ENCODE data around the gene MYL6B.
"Not testable (repeated sequence)": the region's sequence is repeated elsewhere in the genome, so short reads cannot be mapped to it uniquely, and the experiment has no call there.

MYL6B gene

GRCh38 chr12:56153678-56154065 is 1.3 kb downstream of the MYL6B start:
- no peak for DNase-seq (ENCODE audit: low read depth)

GRCh38 chr12:56154246-56154771 is 1.9 kb downstream of the MYL6B start:
- DNase-seq (ENCODE audit: low read depth), result no peak

- DNase-seq (ENCODE audit: low read depth), result no peak
These were observed 2.4 kb downstream of the MYL6B start for GRCh38 chr12:56154818-56155217.

- no peak for DNase-seq (ENCODE audit: low read depth)
These were observed 3.0 kb downstream of the MYL6B start for GRCh38 chr12:56155256-56155845.

- not testable (repeated sequence) for DNase-seq (ENCODE audit: low read depth)
These were observed 4.2 kb downstream of the MYL6B start for GRCh38 chr12:56156464-56157200.

GRCh38 chr12:56157201-56158028 is 5.0 kb downstream of the MYL6B start:
- DNase-seq (ENCODE audit: low read depth), result no peak

GRCh38 chr12:56158029-56158925 is 5.9 kb downstream of the MYL6B start, which contains the start of gene MYL6:
Gene MYL6, plus strand, starts transcription at chr12:56158359. Its CDS starts 43 bp downstream, at chr12:56158402.
- DNase-seq (ENCODE audit: low read depth), result peak; percentile 82

GRCh38 chr12:56158926-56159461 is 6.6 kb downstream of the MYL6B start:
- DNase-seq (ENCODE audit: low read depth), result no peak

- DNase-seq (ENCODE audit: low read depth), result no peak
These were observed 7.2 kb downstream of the MYL6B start for GRCh38 chr12:56159482-56160192.

- peak; percentile 36 for DNase-seq (ENCODE audit: low read depth)
These were observed 7.9 kb downstream of the MYL6B start for GRCh38 chr12:56160193-56160763.

GRCh38 chr12:56160894-56161689 is 8.7 kb downstream of the MYL6B start:
- DNase-seq (ENCODE audit: low read depth), result no peak

- DNase-seq (ENCODE audit: low read depth), result no peak
These were observed 9.4 kb downstream of the MYL6B start for GRCh38 chr12:56161690-56162351.

- no peak for DNase-seq (ENCODE audit: low read depth)
These were observed 10.3 kb downstream of the MYL6B start for GRCh38 chr12:56162468-56163290.

GRCh38 chr12:56163533-56164344 is 11.4 kb downstream of the MYL6B start:
- DNase-seq (ENCODE audit: low read depth), result no peak

- no peak for DNase-seq (ENCODE audit: low read depth)
These were observed 11.9 kb downstream of the MYL6B start for GRCh38 chr12:56164345-56164729.

GRCh38 chr12:56165369-56165768 is 13.0 kb downstream of the MYL6B start:
- DNase-seq (ENCODE audit: low read depth), result no peak

- DNase-seq (ENCODE audit: low read depth), result no peak
These were observed 16.9 kb downstream of the MYL6B start for GRCh38 chr12:56169229-56169759.
